Neutrophil (primary cell): ENCODE results near the gene LRRC8D.
"Not testable (repeated sequence)": the region's sequence is repeated elsewhere in the genome, so short reads cannot be mapped to it uniquely, and the experiment has no call there.

Source experiments
- H3K27ac ChIP-seq: fragments of 200-600 bp; sonication (generic); 2 replicates; pipeline ENCODE4 v1.5.1; 2016; ENCODE audit warnings: mild to moderate bottlenecking, moderate library complexity
- H3K27me3 ChIP-seq: fragments of 200-600 bp; sonication (generic); 2 replicates; pipeline ENCODE4 v1.6.0; 2016; ENCODE audit warnings: mild to moderate bottlenecking
- H3K36me3 ChIP-seq: fragments of 200-600 bp; sonication (generic); 2 replicates; pipeline ENCODE4 v1.5.1; 2017
- H3K4me1 ChIP-seq, 2 experiments: fragments of 200-600 bp in 1 of 2; sonication (generic) in 1 of 2; 1 replicate in 1 of 2; 2 replicates in 1 of 2; pipeline versions ENCODE4 v1.5.1 to v1.6.1; 2013 to 2016; ENCODE audit warnings: low read depth in 1 of 2, low read length in 1 of 2, mild to moderate bottlenecking in 1 of 2, moderate library complexity in 1 of 2; ENCODE audit not compliant: control insufficient read depth in 1 of 2, insufficient read depth in 1 of 2
- H3K4me3 ChIP-seq, 2 experiments: fragments of 200-600 bp in 1 of 2; sonication (generic) in 1 of 2; 1 replicate in 1 of 2; 2 replicates in 1 of 2; pipeline ENCODE4 v1.5.1; 2013 to 2016; ENCODE audit warnings: low read depth in 1 of 2, low read length in 1 of 2, mild to moderate bottlenecking in 1 of 2, moderate library complexity in 1 of 2
- H3K9me3 ChIP-seq: fragments of 200-600 bp; sonication (generic); 2 replicates; pipeline ENCODE4 v1.5.1; 2016
- TF ChIP-seq, protein P1 (sequence below): fragments of 200-600 bp; sonication (generic); IDR thresholded peaks from 2 replicates; pipeline ENCODE4 v1.5.1; 2016; ENCODE audit warnings: antibody characterized with exemption

LRRC8D gene

GRCh38 chr1:89820422-89821321 lies at the start of gene LRRC8D:
TSS of gene LRRC8D (plus strand) at chr1:89821032. CDS start at chr1:89933069, 112,037 bp downstream.
- TF ChIP-seq, protein P1, sequence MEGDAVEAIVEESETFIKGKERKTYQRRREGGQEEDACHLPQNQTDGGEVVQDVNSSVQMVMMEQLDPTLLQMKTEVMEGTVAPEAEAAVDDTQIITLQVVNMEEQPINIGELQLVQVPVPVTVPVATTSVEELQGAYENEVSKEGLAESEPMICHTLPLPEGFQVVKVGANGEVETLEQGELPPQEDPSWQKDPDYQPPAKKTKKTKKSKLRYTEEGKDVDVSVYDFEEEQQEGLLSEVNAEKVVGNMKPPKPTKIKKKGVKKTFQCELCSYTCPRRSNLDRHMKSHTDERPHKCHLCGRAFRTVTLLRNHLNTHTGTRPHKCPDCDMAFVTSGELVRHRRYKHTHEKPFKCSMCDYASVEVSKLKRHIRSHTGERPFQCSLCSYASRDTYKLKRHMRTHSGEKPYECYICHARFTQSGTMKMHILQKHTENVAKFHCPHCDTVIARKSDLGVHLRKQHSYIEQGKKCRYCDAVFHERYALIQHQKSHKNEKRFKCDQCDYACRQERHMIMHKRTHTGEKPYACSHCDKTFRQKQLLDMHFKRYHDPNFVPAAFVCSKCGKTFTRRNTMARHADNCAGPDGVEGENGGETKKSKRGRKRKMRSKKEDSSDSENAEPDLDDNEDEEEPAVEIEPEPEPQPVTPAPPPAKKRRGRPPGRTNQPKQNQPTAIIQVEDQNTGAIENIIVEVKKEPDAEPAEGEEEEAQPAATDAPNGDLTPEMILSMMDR: no peak
- H3K27ac ChIP-seq: peak within 1 kb of the TSS; percentile 92

GRCh38 chr1:89771991-89772560 lies 48.8 kb upstream of the LRRC8D start:
- Histone ChIP-seq H3K36me3 (no peaks in the 10 kb centered on the region), H3K27me3 (no peaks in the 10 kb centered on the region), H3K4me1 (no peaks in the 10 kb centered on the region), H3K27ac (no peak overlapping the region), H3K4me3 (no peak overlapping the region), H3K9me3 (no peaks in the 10 kb centered on the region)
- TF ChIP-seq, protein P1: no peak

More at GRCh38 chr1:89820422-89821321, at the start of gene LRRC8D:
- peaks cover 76 to 81% of the 10 kb centered on the region in 2 experiments for H3K4me1 ChIP-seq
- no peaks in the 10 kb centered on the region for H3K9me3 ChIP-seq
- no peaks in the 10 kb centered on the region for H3K36me3 ChIP-seq
- peak within 1 kb of the TSS; percentile 83 to 92 for H3K4me3 ChIP-seq
- H3K27me3 ChIP-seq: no peaks in the 10 kb centered on the region

DNA sequence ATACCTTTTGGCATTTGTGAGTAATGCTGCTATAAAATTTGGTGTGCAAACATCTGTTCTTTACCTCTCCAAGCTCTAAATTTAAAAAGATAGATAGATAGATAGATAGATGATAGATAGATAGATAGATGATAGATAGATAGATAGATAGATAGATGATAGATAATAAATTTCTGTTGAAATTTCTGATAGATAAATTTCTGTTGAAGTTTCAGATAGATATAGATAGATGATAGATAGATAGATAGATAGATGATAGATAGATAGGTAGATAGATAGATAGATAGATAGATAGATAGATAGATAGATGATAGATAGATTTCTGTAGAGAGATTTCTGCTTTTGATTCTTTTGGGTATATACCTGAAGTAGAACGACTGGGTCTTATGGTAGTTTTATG lies 44.7 kb upstream of the LRRC8D start:
- H3K27ac ChIP-seq, H3K4me3 ChIP-seq, H3K4me1 ChIP-seq, H3K9me3 ChIP-seq, H3K36me3 ChIP-seq, H3K27me3 ChIP-seq: not testable (repeated sequence)

GRCh38 chr1:89777271-89777670 lies 43.6 kb upstream of the LRRC8D start:
- not testable (repeated sequence) for H3K4me1 ChIP-seq, H3K27me3 ChIP-seq, H3K36me3 ChIP-seq, H3K4me3 ChIP-seq, H3K27ac ChIP-seq, H3K9me3 ChIP-seq

DNA sequence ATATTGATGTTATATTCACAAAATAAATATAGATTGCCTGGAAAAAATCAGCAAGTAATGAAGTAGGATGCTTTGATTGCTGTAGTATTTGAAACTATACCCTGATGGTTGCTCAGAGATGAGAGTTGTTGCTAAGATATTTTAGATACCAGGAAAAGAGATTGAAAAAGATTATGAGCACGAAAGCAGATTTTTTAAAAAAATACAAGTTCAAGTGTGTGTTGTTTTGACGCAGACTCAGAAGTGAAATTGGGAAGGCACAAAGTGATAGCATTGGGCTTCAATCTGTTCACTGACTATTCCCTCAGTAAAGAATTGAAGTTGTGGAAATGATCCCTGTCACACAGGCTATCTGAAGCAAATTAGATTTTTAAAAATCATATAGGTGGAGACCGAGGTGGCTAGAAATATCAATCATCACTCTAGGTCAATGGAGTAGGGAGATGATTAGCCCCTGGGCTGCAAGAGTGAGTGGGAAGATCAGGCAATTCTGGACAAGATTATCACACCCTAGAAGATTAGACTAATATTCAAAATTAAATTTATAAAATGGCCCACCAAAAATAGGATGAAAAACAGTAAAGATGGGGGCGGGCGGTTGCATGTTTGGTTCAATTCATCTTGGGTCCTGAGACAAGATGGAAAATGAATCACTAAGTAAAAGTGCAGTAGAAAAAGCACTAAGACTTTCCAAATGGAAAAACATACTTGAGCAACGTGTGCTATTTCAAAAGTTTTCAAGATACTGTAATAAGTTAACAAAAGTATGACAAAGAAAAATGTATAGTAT lies 41.5 kb upstream of the LRRC8D start:
- Histone ChIP-seq H3K27me3 (no peaks in the 10 kb centered on the region), H3K36me3 (no peaks in the 10 kb centered on the region), H3K27ac (no peak overlapping the region), H3K4me3 (no peak overlapping the region), H3K9me3 (no peaks in the 10 kb centered on the region), H3K4me1 (no peaks in the 10 kb centered on the region)
- TF ChIP-seq, protein P1: no peak

GRCh38 chr1:89780721-89781120 lies 40.1 kb upstream of the LRRC8D start:
- H3K27me3 ChIP-seq: no peaks in the 10 kb centered on the region
- H3K4me1 ChIP-seq: no peaks in the 10 kb centered on the region
- TF ChIP-seq, protein P1: no peak
- H3K9me3 ChIP-seq: no peaks in the 10 kb centered on the region
- no peak overlapping the region for H3K4me3 ChIP-seq
- H3K27ac ChIP-seq: no peak overlapping the region
- no peaks in the 10 kb centered on the region for H3K36me3 ChIP-seq
